Activated CD4-positive, alpha-beta T cell treated with anti-CD3 and anti-CD28 coated beads, Interleukin-2, amount 50 U/mL, for 16 hours (primary cell): ENCODE data around the gene ALKBH3.

Source experiments
- DNase-seq: peaks from one replicate; pipeline ENCODE4 v3.0.0-alpha.2; 2020

Gene ALKBH3

GRCh38 chr11:43942662-43943371 lies 62.2 kb downstream of the ALKBH3 start:
- DNase-seq, result no peak

GRCh38 chr11:43943372-43943930 lies 62.8 kb downstream of the ALKBH3 start:
- no peak for DNase-seq

- no peak for DNase-seq
Measured at GRCh38 chr11:43943931-43944751, 63.5 kb downstream of the ALKBH3 start.

GRCh38 chr11:43944761-43945311 lies 64.2 kb downstream of the ALKBH3 start:
- peak; percentile 73 for DNase-seq

- no peak for DNase-seq
Measured at GRCh38 chr11:43947003-43947500, 66.4 kb downstream of the ALKBH3 start.

- no peak for DNase-seq
Measured at GRCh38 chr11:43947815-43948214, 67.2 kb downstream of the ALKBH3 start.

- no peak for DNase-seq
Measured at GRCh38 chr11:43948341-43949225, 68.0 kb downstream of the ALKBH3 start.

GRCh38 chr11:43950311-43950855 lies 69.8 kb downstream of the ALKBH3 start:
- DNase-seq, result no peak

- DNase-seq, result no peak
Measured at GRCh38 chr11:43951231-43951630, 70.6 kb downstream of the ALKBH3 start.

- no peak for DNase-seq
Measured at GRCh38 chr11:43952020-43952400, 71.4 kb downstream of the ALKBH3 start.

- no peak for DNase-seq
Measured at GRCh38 chr11:43952401-43953342, 72.0 kb downstream of the ALKBH3 start.

- no peak for DNase-seq
Measured at GRCh38 chr11:43953521-43953920, 72.9 kb downstream of the ALKBH3 start.

- no peak for DNase-seq
Measured at GRCh38 chr11:43954241-43954640, 73.6 kb downstream of the ALKBH3 start.

- no peak for DNase-seq
Measured at GRCh38 chr11:43955381-43956118, 74.9 kb downstream of the ALKBH3 start.

GRCh38 chr11:43957571-43957970 lies 76.9 kb downstream of the ALKBH3 start:
- no peak for DNase-seq

GRCh38 chr11:43959321-43959995 lies 78.8 kb downstream of the ALKBH3 start:
- DNase-seq, result no peak

GRCh38 chr11:43962383-43963278 lies 82.0 kb downstream of the ALKBH3 start:
- no peak for DNase-seq

GRCh38 chr11:43963279-43963620 lies 82.6 kb downstream of the ALKBH3 start:
- no peak for DNase-seq

- no peak for DNase-seq
Measured at GRCh38 chr11:43967661-43968060, 87.0 kb downstream of the ALKBH3 start.
